Mesothelial cell of epicardium (in vitro differentiated cells): ENCODE data around the gene ENOSF1. TPM values are rescaled to one million over a fixed set of nuclear protein-coding genes. Genes with fewer than 3 reads are reported as not detected.

ENCODE experiments used
- DNase-seq, 2 experiments: peaks; one replicate each; pipeline ENCODE4 v3.0.0; 2021; ENCODE audit warnings: low spot score in 2 of 2; ENCODE audit not compliant: unreplicated experiment in 2 of 2
- H3K27ac Mint-ChIP-seq: 2 replicates; pipeline ENCODE4 v1.8.0; 2021; ENCODE audit warnings: mixed read lengths
- H3K27me3 Mint-ChIP-seq: 2 replicates; pipeline ENCODE4 v1.8.0; 2021; ENCODE audit warnings: low read depth, mixed read lengths
- H3K36me3 Mint-ChIP-seq: 2 replicates; pipeline ENCODE4 v1.8.0; 2021; ENCODE audit warnings: mixed read lengths
- H3K4me1 Mint-ChIP-seq: 2 replicates; pipeline ENCODE4 v1.8.0; 2021; ENCODE audit warnings: mixed read lengths
- H3K4me3 Mint-ChIP-seq: 2 replicates; pipeline ENCODE4 v1.8.0; 2021; ENCODE audit warnings: mild to moderate bottlenecking, moderate library complexity, mixed read lengths
- H3K9me3 Mint-ChIP-seq: 2 replicates; pipeline ENCODE4 v1.8.0; 2021; ENCODE audit warnings: mixed read lengths
- CTCF ChIP-seq: fragments of 200-600 bp; sonication (generic); IDR thresholded peaks from one replicate; pipeline ENCODE4 v1.5.0; 2021; ENCODE audit warnings: antibody characterized with exemption; ENCODE audit not compliant: unreplicated experiment
- total RNA-seq: library from RNA; stranded (reverse); gene quantifications from 3 replicates; pipeline ENCODE4 v1.2.1, GENCODE V29; 2021

ENOSF1 gene
- total RNA-seq, 1 donor from 2014 or later: 77.1 TPM

GRCh38 chr18:629269-630150, 82.9 kb downstream of the ENOSF1 start:
- Mint-ChIP-seq H3K4me3 (no peak overlapping the region), H3K4me1 (peaks cover 2% of the 10 kb centered on the region), H3K27ac (no peak overlapping the region), H3K9me3 (peaks cover 5% of the 10 kb centered on the region), H3K27me3 (no peaks in the 10 kb centered on the region), H3K36me3 (peaks cover 46% of the 10 kb centered on the region)
- DNase-seq: no peak
- peak; percentile 57 for TF ChIP-seq CTCF

- Mint-ChIP-seq H3K36me3 (peaks cover 45% of the 10 kb centered on the region), H3K4me1 (no peaks in the 10 kb centered on the region), H3K9me3 (peaks cover 5% of the 10 kb centered on the region), H3K4me3 (no peak overlapping the region), H3K27ac (no peak overlapping the region), H3K27me3 (no peaks in the 10 kb centered on the region)
- TF ChIP-seq CTCF: no peak
- no peak for DNase-seq
Measured at GRCh38 chr18:627231-627630, 85.2 kb downstream of the ENOSF1 start.

- TF ChIP-seq CTCF: peak; percentile 70
- Mint-ChIP-seq H3K27me3 (no peaks in the 10 kb centered on the region), H3K4me3 (no peak overlapping the region), H3K4me1 (no peaks in the 10 kb centered on the region), H3K27ac (no peak overlapping the region), H3K9me3 (no peaks in the 10 kb centered on the region), H3K36me3 (peaks cover 44% of the 10 kb centered on the region)
- peak; percentile 45 to 69 for DNase-seq
Measured at GRCh38 chr18:623761-624620, 88.4 kb downstream of the ENOSF1 start.

- no peak for TF ChIP-seq CTCF
- no peak overlapping the region for H3K4me3 Mint-ChIP-seq
Measured at GRCh38 chr18:622289-622688, 90.1 kb downstream of the ENOSF1 start.

GRCh38 chr18:621291-622043, 91.0 kb downstream of the ENOSF1 start:
- no peak for DNase-seq
- no peak for TF ChIP-seq CTCF
- Mint-ChIP-seq H3K9me3 (no peaks in the 10 kb centered on the region), H3K27ac (no peak overlapping the region), H3K27me3 (no peaks in the 10 kb centered on the region), H3K4me1 (peaks cover under 1% of the 10 kb centered on the region), H3K36me3 (peaks cover 35% of the 10 kb centered on the region), H3K4me3 (no peak overlapping the region)

More at GRCh38 chr18:622289-622688, 90.1 kb downstream of the ENOSF1 start:
- H3K36me3 Mint-ChIP-seq: peaks cover 41% of the 10 kb centered on the region
- H3K9me3 Mint-ChIP-seq: no peaks in the 10 kb centered on the region
- no peak overlapping the region for H3K27ac Mint-ChIP-seq
- no peaks in the 10 kb centered on the region for H3K27me3 Mint-ChIP-seq
- DNase-seq: no peak
- no peaks in the 10 kb centered on the region for H3K4me1 Mint-ChIP-seq
